Measurements from ENCODE around the gene IQGAP1.
"Not testable (repeated sequence)": the region's sequence is repeated elsewhere in the genome, so short reads cannot be mapped to it uniquely, and the experiment has no call there.

IQGAP1 gene

GRCh38 chr15:90407871-90408317 is 19.9 kb downstream of the IQGAP1 start:
- peak overlapping the region in 1 of 2 donors; percentile 13 for H3K4me3 ChIP-seq (ENCODE audit: low read depth in 1 of 2, low read length in 2 of 2)
- H3K27me3 ChIP-seq (ENCODE audit: control insufficient read depth in 1 of 2, insufficient read depth in 2 of 2, low read length in 2 of 2), result no peaks in the 10 kb centered on the region
- H3K9ac ChIP-seq (ENCODE audit: low read depth in 1 of 2, low read length in 2 of 2), result peak overlapping the region in 1 of 2 donors; percentile 7
- H3K27ac ChIP-seq (ENCODE audit: low read depth, low read length), result no peak overlapping the region
- no peaks in the 10 kb centered on the region for H3K9me3 ChIP-seq (ENCODE audit: control insufficient read depth in 1 of 2, low read length in 2 of 2)
- peaks cover 19 to 39% of the 10 kb centered on the region in 2 donors for H3K4me1 ChIP-seq (ENCODE audit: control insufficient read depth in 1 of 2, insufficient read depth in 2 of 2, low read length in 2 of 2)
- no peaks in the 10 kb centered on the region for H3K36me3 ChIP-seq (ENCODE audit: control insufficient read depth in 1 of 2, insufficient read depth in 2 of 2, low read length in 2 of 2)

- Histone ChIP-seq H3K4me3 (ENCODE audit: low read depth in 1 of 2, low read length in 2 of 2) (no peak overlapping the region), H3K36me3 (ENCODE audit: control insufficient read depth in 1 of 2, insufficient read depth in 2 of 2, low read length in 2 of 2) (no peaks in the 10 kb centered on the region), H3K27me3 (ENCODE audit: control insufficient read depth in 1 of 2, insufficient read depth in 2 of 2, low read length in 2 of 2) (no peaks in the 10 kb centered on the region), H3K27ac (ENCODE audit: low read depth, low read length) (no peak overlapping the region), H3K4me1 (ENCODE audit: control insufficient read depth in 1 of 2, insufficient read depth in 2 of 2, low read length in 2 of 2) (peaks cover 25 to 44% of the 10 kb centered on the region in 2 donors), H3K9ac (ENCODE audit: low read depth in 1 of 2, low read length in 2 of 2) (no peak overlapping the region), H3K9me3 (ENCODE audit: control insufficient read depth in 1 of 2, low read length in 2 of 2) (no peaks in the 10 kb centered on the region)
These were observed 20.6 kb downstream of the IQGAP1 start for GRCh38 chr15:90408657-90409056.

GRCh38 chr15:90409587-90409986 is 21.5 kb downstream of the IQGAP1 start:
- not testable (repeated sequence) for H3K27me3 ChIP-seq (ENCODE audit: control insufficient read depth in 1 of 2, insufficient read depth in 2 of 2, low read length in 2 of 2); H3K9ac ChIP-seq (ENCODE audit: low read depth in 1 of 2, low read length in 2 of 2); H3K27ac ChIP-seq (ENCODE audit: low read depth, low read length); H3K9me3 ChIP-seq (ENCODE audit: control insufficient read depth in 1 of 2, low read length in 2 of 2); H3K36me3 ChIP-seq (ENCODE audit: control insufficient read depth in 1 of 2, insufficient read depth in 2 of 2, low read length in 2 of 2); H3K4me3 ChIP-seq (ENCODE audit: low read depth in 1 of 2, low read length in 2 of 2)
- peaks cover 28 to 48% of the 10 kb centered on the region in 2 donors for H3K4me1 ChIP-seq (ENCODE audit: control insufficient read depth in 1 of 2, insufficient read depth in 2 of 2, low read length in 2 of 2)

GRCh38 chr15:90410316-90410715 is 22.3 kb downstream of the IQGAP1 start:
- H3K4me3 ChIP-seq (ENCODE audit: low read depth in 1 of 2, low read length in 2 of 2); H3K27me3 ChIP-seq (ENCODE audit: control insufficient read depth in 1 of 2, insufficient read depth in 2 of 2, low read length in 2 of 2); H3K9ac ChIP-seq (ENCODE audit: low read depth in 1 of 2, low read length in 2 of 2); H3K36me3 ChIP-seq (ENCODE audit: control insufficient read depth in 1 of 2, insufficient read depth in 2 of 2, low read length in 2 of 2); H3K9me3 ChIP-seq (ENCODE audit: control insufficient read depth in 1 of 2, low read length in 2 of 2); H3K27ac ChIP-seq (ENCODE audit: low read depth, low read length): not testable (repeated sequence)
- H3K4me1 ChIP-seq (ENCODE audit: control insufficient read depth in 1 of 2, insufficient read depth in 2 of 2, low read length in 2 of 2), result peaks cover 28 to 48% of the 10 kb centered on the region in 2 donors

GRCh38 chr15:90411176-90411575 is 23.1 kb downstream of the IQGAP1 start:
- no peak overlapping the region for H3K4me3 ChIP-seq (ENCODE audit: low read depth in 1 of 2, low read length in 2 of 2)
- H3K36me3 ChIP-seq (ENCODE audit: control insufficient read depth in 1 of 2, insufficient read depth in 2 of 2, low read length in 2 of 2), result peaks cover 0 to 3% of the 10 kb centered on the region in 2 donors
- H3K4me1 ChIP-seq (ENCODE audit: control insufficient read depth in 1 of 2, insufficient read depth in 2 of 2, low read length in 2 of 2), result peaks cover 28 to 48% of the 10 kb centered on the region in 2 donors
- no peak overlapping the region for H3K27ac ChIP-seq (ENCODE audit: low read depth, low read length)
- H3K9me3 ChIP-seq (ENCODE audit: control insufficient read depth in 1 of 2, low read length in 2 of 2), result no peaks in the 10 kb centered on the region
- no peaks in the 10 kb centered on the region for H3K27me3 ChIP-seq (ENCODE audit: control insufficient read depth in 1 of 2, insufficient read depth in 2 of 2, low read length in 2 of 2)
- no peak overlapping the region for H3K9ac ChIP-seq (ENCODE audit: low read depth in 1 of 2, low read length in 2 of 2)

GRCh38 chr15:90412356-90413194 is 24.5 kb downstream of the IQGAP1 start:
- Histone ChIP-seq H3K9me3 (ENCODE audit: control insufficient read depth in 1 of 2, low read length in 2 of 2) (no peaks in the 10 kb centered on the region), H3K27me3 (ENCODE audit: control insufficient read depth in 1 of 2, insufficient read depth in 2 of 2, low read length in 2 of 2) (no peaks in the 10 kb centered on the region), H3K27ac (ENCODE audit: low read depth, low read length) (no peak overlapping the region), H3K4me1 (ENCODE audit: control insufficient read depth in 1 of 2, insufficient read depth in 2 of 2, low read length in 2 of 2) (peaks cover 28 to 39% of the 10 kb centered on the region in 2 donors), H3K4me3 (ENCODE audit: low read depth in 1 of 2, low read length in 2 of 2) (no peak overlapping the region), H3K36me3 (ENCODE audit: control insufficient read depth in 1 of 2, insufficient read depth in 2 of 2, low read length in 2 of 2) (peaks cover 0 to 3% of the 10 kb centered on the region in 2 donors), H3K9ac (ENCODE audit: low read depth in 1 of 2, low read length in 2 of 2) (peak overlapping the region in 1 of 2 donors; percentile 16)

- H3K36me3 ChIP-seq (ENCODE audit: control insufficient read depth in 1 of 2, insufficient read depth in 2 of 2, low read length in 2 of 2), result peaks cover 0 to 3% of the 10 kb centered on the region in 2 donors
- peak overlapping the region; percentile 7 for H3K27ac ChIP-seq (ENCODE audit: low read depth, low read length)
- H3K9me3 ChIP-seq (ENCODE audit: control insufficient read depth in 1 of 2, low read length in 2 of 2), result no peaks in the 10 kb centered on the region
- H3K27me3 ChIP-seq (ENCODE audit: control insufficient read depth in 1 of 2, insufficient read depth in 2 of 2, low read length in 2 of 2), result no peaks in the 10 kb centered on the region
- H3K9ac ChIP-seq (ENCODE audit: low read depth in 1 of 2, low read length in 2 of 2), result no peak overlapping the region
- H3K4me1 ChIP-seq (ENCODE audit: control insufficient read depth in 1 of 2, insufficient read depth in 2 of 2, low read length in 2 of 2), result peaks cover 24 to 33% of the 10 kb centered on the region in 2 donors
- H3K4me3 ChIP-seq (ENCODE audit: low read depth in 1 of 2, low read length in 2 of 2), result no peak overlapping the region
These were observed 25.7 kb downstream of the IQGAP1 start for GRCh38 chr15:90413411-90414379.

GRCh38 chr15:90414408-90415028 is 26.5 kb downstream of the IQGAP1 start:
- H3K27ac ChIP-seq (ENCODE audit: low read depth, low read length), result no peak overlapping the region
- H3K36me3 ChIP-seq (ENCODE audit: control insufficient read depth in 1 of 2, insufficient read depth in 2 of 2, low read length in 2 of 2), result peaks cover 0 to 3% of the 10 kb centered on the region in 2 donors

GRCh38 chr15:90416052-90416451 is 28.0 kb downstream of the IQGAP1 start:
- H3K9ac ChIP-seq (ENCODE audit: low read depth in 1 of 2, low read length in 2 of 2); H3K9me3 ChIP-seq (ENCODE audit: control insufficient read depth in 1 of 2, low read length in 2 of 2); H3K4me3 ChIP-seq (ENCODE audit: low read depth in 1 of 2, low read length in 2 of 2); H3K36me3 ChIP-seq (ENCODE audit: control insufficient read depth in 1 of 2, insufficient read depth in 2 of 2, low read length in 2 of 2); H3K27ac ChIP-seq (ENCODE audit: low read depth, low read length); H3K27me3 ChIP-seq (ENCODE audit: control insufficient read depth in 1 of 2, insufficient read depth in 2 of 2, low read length in 2 of 2): not testable (repeated sequence)
- H3K4me1 ChIP-seq (ENCODE audit: control insufficient read depth in 1 of 2, insufficient read depth in 2 of 2, low read length in 2 of 2), result peaks cover 34 to 49% of the 10 kb centered on the region in 2 donors

More at GRCh38 chr15:90414408-90415028, 26.5 kb downstream of the IQGAP1 start:
- Histone ChIP-seq H3K4me3 (ENCODE audit: low read depth in 1 of 2, low read length in 2 of 2) (no peak overlapping the region), H3K9ac (ENCODE audit: low read depth in 1 of 2, low read length in 2 of 2) (no peak overlapping the region), H3K27me3 (ENCODE audit: control insufficient read depth in 1 of 2, insufficient read depth in 2 of 2, low read length in 2 of 2) (no peaks in the 10 kb centered on the region), H3K4me1 (ENCODE audit: control insufficient read depth in 1 of 2, insufficient read depth in 2 of 2, low read length in 2 of 2) (peaks cover 29 to 42% of the 10 kb centered on the region in 2 donors), H3K9me3 (ENCODE audit: control insufficient read depth in 1 of 2, low read length in 2 of 2) (no peaks in the 10 kb centered on the region)
